SW 1271 (cell line): ENCODE measurements around the gene MYO1D.

Source experiments
- DNase-seq, 2 experiments: peaks; one replicate each; lab custom pipeline; 2025; lab: John Stamatoyannopoulos, UW

The MYO1D gene

DNA sequence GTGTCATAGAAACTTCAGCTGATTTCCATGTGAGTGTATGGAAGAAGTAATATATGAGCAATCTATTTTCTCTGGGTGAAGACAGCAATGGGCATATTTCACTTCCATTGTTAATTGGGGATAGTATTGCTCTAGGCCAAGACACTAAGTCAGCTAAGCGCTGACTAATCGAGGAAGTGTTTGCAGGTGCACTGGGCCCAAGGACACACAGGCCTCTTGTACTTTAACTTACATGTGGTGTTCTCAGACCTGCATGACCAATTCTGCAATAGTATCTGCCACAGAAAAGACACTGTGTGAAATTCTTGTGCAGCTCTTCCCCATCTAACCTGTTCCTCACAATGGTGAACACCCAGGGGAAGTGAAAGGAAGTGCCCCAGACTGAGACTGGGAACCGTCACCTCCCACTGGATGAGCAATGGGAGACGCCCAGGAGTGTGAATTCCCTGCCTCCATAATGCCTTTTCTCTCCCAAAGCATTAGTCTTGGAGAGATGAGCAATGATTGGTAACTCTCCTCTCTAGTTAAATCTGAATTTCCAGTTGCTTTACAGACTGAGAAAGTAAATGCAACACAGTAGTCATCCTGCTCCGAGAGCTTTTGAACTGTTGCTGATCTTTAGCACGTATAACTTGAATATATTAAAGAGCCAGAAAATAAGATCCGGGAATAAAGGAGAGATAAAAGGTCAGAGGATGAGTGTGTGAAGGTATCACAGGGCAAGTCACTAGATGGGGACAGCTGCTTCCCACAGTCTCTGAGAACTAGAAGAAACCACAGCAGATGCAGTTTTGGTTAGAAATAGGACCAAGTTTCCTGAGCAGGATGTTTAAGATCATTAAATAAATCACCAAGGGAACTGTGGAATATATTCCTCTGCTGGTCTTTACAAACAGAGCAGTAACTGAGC, 307.5 kb downstream of the MYO1D start:
- no peak for DNase-seq

DNA sequence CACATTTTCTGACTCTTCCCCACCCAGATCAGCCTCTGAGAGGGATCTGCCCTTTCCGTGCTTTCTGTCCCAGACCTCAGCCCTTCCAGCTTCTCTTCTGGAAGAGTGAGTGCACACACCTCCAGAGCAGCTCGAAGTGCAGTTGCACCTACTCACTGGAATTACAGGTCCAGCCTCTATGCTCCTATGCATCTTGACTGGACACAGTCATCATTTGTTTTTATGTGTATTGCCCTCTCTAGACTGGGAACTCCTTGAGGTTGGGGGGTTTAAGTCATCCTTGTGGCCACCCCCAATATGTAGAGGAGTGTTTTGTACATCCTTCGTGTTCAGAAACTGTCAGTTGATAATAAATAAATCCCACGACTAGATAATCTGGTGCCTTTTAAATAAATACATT, 308.2 kb downstream of the MYO1D start:
- DNase-seq, result no peak

GRCh38 chr17:32567511-32567910, 309.4 kb downstream of the MYO1D start:
- no peak for DNase-seq

GRCh38 chr17:32567086-32567485, 309.8 kb downstream of the MYO1D start:
- DNase-seq, result no peak

DNA sequence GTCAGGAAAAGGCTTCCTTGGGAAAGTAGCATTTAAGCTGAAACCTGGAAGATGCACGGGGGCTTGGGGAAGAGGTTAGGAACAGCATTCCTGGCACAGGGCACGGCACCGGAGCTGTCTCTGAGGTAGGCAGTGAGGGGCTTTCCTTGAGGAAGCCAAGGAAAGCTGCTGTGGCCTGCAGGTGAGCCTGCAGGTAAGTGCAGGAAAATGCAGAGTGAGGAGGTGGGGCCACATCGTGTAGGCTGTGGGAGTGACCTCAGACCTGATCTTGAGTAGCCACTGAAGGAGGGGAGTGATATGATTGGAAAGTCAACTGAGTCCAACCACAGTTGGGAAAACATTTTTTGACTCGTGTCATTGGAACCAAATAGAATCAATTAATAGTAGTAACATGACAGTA, 310.6 kb downstream of the MYO1D start:
- DNase-seq, result no peak

GRCh38 chr17:32565401-32565800, 311.5 kb downstream of the MYO1D start:
- no peak for DNase-seq

DNA sequence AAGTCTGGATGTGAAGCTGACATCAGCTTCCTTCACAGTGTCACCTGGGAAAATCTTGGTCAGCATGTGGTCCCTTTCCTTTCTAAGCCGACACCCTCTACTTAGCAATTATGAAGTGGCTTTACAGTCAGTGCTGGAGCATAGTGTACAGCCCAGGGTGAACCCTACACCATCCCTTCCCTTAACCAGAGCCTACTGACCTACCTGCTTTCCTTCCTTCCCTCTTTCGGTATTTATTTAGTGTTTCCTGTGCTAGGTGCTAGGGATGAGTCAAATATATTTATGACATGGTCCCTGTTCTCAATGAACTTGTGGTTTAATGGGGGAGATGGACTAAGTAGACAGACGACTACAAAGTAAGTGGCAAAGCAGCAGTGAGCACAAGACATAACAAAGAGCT, 312.6 kb downstream of the MYO1D start:
- no peak for DNase-seq

DNA sequence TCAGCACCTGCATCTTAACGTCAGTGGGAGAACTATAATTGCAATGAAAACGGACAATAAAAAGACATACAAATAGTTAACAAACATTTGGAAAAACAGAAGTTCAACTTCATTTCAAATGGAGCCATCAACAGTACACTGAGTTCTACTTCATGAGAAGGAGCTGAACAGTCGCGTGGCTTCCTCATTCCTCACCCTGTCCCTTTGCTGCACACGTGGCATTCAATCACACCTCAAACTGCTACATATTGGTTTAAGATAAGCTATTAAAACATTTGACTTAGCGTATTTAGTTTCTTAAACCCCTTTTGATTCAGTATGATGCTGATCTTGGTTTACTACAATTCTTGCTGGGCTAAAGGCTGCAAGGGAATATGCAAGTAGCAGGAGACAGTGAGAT, 313.3 kb downstream of the MYO1D start:
- DNase-seq, result no peak

DNA sequence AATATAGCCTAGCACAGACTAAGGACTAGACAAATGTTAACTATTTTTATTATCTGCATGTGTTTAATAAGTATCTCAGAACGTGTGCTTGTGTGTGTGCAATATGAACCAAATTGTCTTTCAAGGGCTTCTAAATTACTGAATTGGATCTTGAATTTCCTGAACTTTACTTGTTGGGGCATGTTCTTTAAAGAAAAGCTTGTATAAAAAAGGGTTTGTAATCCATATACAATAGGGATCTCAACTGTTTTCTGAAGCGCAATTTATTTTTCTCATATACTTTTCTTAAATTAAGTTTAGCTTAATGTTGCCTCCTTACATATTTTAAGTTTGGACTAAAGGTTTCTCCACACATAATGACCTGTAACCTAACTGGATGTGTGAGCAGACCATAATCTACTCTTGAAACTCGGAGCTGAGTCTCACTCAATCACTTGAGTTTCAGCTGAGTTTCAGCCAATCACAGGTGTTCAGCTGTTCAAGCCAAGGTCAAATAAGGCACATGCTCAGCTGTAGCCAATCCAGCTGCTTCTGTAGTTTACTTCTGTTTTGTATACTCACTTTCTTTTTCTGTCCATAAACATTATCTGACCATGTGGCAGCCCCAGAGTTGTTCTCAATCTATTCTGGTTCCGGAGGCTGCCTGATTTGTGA, 317.8 kb downstream of the MYO1D start:
- DNase-seq, result no peak

GRCh38 chr17:32558326-32558955, 318.5 kb downstream of the MYO1D start:
- no peak for DNase-seq

GRCh38 chr17:32555611-32556310, 321.2 kb downstream of the MYO1D start:
- DNase-seq, result no peak

- DNase-seq, result no peak
Measured at GRCh38 chr17:32553168-32553567, 323.8 kb downstream of the MYO1D start.

DNA sequence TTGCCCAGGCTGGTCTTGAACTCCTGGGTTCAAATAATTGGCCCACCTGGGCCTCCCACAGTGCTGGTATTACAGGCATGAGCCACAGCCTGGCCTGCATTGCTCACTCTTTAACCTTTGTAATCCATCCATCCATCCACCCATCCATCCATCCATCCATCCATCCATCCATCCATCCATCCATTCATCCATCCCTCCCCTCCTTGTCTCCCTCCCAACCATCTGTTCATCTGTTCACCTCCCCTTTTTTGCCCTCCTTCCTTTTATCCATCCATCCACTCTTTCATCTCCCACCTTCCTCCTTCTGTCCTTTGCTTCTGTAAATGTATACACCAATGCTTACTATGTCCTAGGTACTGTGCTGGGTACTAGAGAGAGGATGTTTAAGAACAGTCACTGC, 324.6 kb downstream of the MYO1D start:
- no peak for DNase-seq

- DNase-seq, result no peak
Measured at GRCh38 chr17:32551186-32551955, 325.6 kb downstream of the MYO1D start.

- no peak for DNase-seq
Measured at GRCh38 chr17:32549559-32549958, 327.4 kb downstream of the MYO1D start.

DNA sequence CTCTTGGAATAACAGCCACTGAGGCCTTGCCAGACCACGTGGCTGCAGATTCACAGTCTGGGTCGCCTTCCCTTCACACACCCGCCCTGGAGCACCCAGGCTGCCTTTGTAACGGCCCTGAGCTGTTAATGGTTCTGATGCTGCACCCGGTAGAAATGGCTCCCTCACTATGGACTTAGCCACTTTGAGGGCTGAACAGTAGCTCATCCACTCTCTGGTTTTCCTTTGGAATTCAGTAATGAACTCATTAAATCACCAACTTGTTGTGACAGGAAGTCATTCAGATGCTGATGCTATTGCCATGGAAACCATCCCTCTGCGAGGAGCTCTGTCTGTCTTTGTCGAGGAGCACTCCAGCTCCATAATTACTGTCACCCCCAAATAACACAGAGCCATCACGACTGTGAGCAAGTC, 330.9 kb downstream of the MYO1D start:
- DNase-seq, result no peak

DNA sequence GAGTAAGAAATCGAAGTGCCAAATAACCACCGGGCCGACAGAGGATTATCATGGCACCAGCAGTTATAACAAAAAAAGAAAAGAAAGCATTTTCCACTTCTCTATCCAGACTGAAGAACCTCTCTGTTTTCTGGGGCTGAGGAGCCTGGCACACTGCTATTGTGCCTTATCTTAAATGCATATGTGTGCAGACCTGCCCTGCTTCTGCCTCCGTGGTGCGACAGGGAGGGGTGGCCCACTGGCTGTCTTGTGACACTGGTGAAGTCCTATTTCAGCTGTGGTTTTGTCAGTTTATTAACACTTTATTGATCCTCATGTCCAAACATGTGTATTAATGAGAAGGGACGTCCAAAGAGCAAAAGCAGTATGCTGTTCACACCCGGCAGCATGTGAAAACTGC, 334.7 kb downstream of the MYO1D start:
- DNase-seq, result no peak

- no peak for DNase-seq
Measured at GRCh38 chr17:32541640-32542039, 335.3 kb downstream of the MYO1D start.

DNA sequence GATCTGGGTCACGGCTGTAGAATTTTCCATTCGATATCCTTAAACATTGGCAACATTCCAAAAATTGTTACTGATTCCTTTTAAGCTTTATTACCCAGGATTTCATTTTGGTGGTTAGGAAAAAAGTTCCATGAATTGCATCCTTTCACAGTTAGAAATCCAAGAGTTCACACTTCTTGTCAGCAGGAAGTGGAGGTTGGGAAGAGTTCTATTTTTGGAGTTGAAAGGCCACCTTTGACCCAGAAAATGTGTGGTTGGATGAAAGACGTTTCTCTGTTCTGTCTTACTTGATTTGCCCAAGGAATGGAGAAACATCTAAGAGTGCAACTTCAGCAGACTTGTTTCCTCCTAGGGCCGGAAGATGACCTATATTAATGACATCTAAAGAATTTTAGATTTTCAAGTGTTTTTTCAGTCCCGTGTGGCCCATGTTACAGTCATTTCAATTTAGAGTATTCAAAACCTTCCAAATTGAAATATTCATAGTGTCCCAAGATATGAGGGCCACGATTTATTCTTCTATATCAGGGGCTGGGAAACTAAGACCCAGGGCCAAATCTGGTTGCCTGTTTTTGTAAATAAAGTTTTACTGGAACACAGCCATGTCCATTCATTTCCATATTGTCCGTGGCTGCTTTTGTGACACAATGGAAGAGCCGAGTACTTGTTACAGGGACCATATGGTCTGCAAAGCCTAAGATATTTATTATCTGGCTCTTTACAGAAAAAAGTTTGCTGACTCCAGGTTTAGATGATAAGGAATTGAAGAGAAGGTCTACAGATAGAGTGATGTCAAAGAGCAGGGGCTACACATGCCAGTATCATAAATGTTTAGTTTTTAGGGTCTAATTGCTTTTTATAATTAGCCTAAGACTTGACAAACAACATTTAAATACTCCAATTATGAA, 339.9 kb downstream of the MYO1D start:
- DNase-seq, result no peak

DNA sequence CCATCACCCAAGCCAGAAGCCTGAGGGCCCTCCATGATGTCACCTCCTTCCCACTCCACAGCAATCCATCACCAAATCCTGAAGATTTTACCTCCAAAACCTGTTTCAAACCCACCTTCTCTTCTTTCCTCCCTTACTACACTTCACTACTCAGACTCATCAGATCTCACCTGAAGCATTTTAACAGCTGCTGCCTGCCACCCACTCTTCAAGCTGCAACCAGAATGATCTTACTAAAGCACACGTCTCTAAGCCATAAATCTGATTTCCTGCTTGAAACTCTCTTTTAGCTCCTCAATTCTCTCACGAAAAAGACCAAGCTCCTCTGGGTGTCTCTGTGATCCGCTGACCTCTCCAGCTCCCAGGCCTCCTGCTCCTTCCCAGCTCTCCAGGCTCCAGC, 343.6 kb downstream of the MYO1D start:
- DNase-seq, result no peak

GRCh38 chr17:32529604-32530003, 347.3 kb downstream of the MYO1D start:
- DNase-seq, result no peak
